Neural progenitor cell (in vitro differentiated cells): ENCODE data around the gene KPNA3. TPM values are rescaled to one million over a fixed set of nuclear protein-coding genes. Genes with fewer than 3 reads are reported as not detected.
"Not testable (repeated sequence)": the region's sequence is repeated elsewhere in the genome, so short reads cannot be mapped to it uniquely, and the experiment has no call there.

Experiments used
- DNase-seq: peaks from one replicate; pipeline ENCODE4 v3.0.0-alpha.2; 2016; ENCODE audit warnings: low spot score
- H2AFZ ChIP-seq: fragments of 200-600 bp; sonication (generic); replicated peaks from 2 replicates; pipeline ENCODE4 v1.6.1; 2016; ENCODE audit warnings: antibody characterized with exemption
- H3F3A ChIP-seq: fragments of 200-600 bp; sonication (generic); 2 replicates; pipeline ENCODE4 v1.6.1; 2016; ENCODE audit warnings: antibody characterized with exemption, low read depth
- H3K27ac ChIP-seq: fragments of 200-600 bp; sonication (generic); 2 replicates; pipeline ENCODE4 v1.5.1; 2016; ENCODE audit warnings: mild to moderate bottlenecking
- H3K27me3 ChIP-seq: fragments of 200-600 bp; sonication (generic); 2 replicates; pipeline ENCODE4 v1.6.1; 2016; ENCODE audit warnings: mild to moderate bottlenecking, moderate library complexity
- H3K36me3 ChIP-seq: fragments of 200-600 bp; sonication (generic); 2 replicates; pipeline ENCODE4 v1.5.1; 2016
- H3K4me1 ChIP-seq: fragments of 200-600 bp; sonication (generic); 2 replicates; pipeline ENCODE4 v1.6.1; 2016; ENCODE audit warnings: mixed run types
- H3K4me2 ChIP-seq: fragments of 200-600 bp; sonication (generic); 2 replicates; pipeline ENCODE4 v1.6.1; 2016
- H3K4me3 ChIP-seq: fragments of 200-600 bp; sonication (generic); 2 replicates; pipeline ENCODE4 v1.5.1; 2016
- H3K79me2 ChIP-seq: fragments of 200-600 bp; sonication (generic); 2 replicates; pipeline ENCODE4 v1.6.1; 2016; ENCODE audit warnings: low read depth
- H3K9ac ChIP-seq: fragments of 200-600 bp; sonication (generic); 2 replicates; pipeline ENCODE4 v1.6.1; 2016
- H3K9me3 ChIP-seq: fragments of 200-600 bp; sonication (generic); 2 replicates; pipeline ENCODE4 v1.5.1; 2016; ENCODE audit warnings: low read depth
- H4K20me1 ChIP-seq: fragments of 200-600 bp; sonication (generic); 2 replicates; pipeline ENCODE4 v1.6.1; 2016; ENCODE audit warnings: low read depth
- H3K27ac Mint-ChIP-seq: 3 replicates; pipeline ENCODE4 v1.8.0; 2021; ENCODE audit warnings: mixed read lengths
- H3K27me3 Mint-ChIP-seq: 2 replicates; pipeline ENCODE4 v1.8.0; 2022; ENCODE audit warnings: low read depth, mild to moderate bottlenecking, inconsistent platforms, moderate library complexity, mixed read lengths; ENCODE audit not compliant: insufficient read depth
- H3K36me3 Mint-ChIP-seq: 3 replicates; pipeline ENCODE4 v1.8.0; 2021; ENCODE audit warnings: mixed read lengths
- H3K4me1 Mint-ChIP-seq: 3 replicates; pipeline ENCODE4 v1.8.0; 2021; ENCODE audit warnings: mixed read lengths
- H3K4me3 Mint-ChIP-seq: 3 replicates; pipeline ENCODE4 v1.8.0; 2021; ENCODE audit warnings: mild to moderate bottlenecking, moderate library complexity, mixed read lengths
- H3K9me3 Mint-ChIP-seq: 3 replicates; pipeline ENCODE4 v1.8.0; 2020; ENCODE audit warnings: mixed read lengths
- EZH2 ChIP-seq: fragments of 200-600 bp; sonication (generic); IDR thresholded peaks from 2 replicates; pipeline ENCODE4 v1.6.1; 2017; ENCODE audit warnings: antibody characterized with exemption, mild to moderate bottlenecking, moderate library complexity
- EZH2phosphoT487 ChIP-seq: fragments of 200-600 bp; sonication (generic); IDR thresholded peaks from 2 replicates; pipeline ENCODE4 v1.6.1; 2017; ENCODE audit warnings: antibody characterized with exemption
- total RNA-seq: library from RNA; depleted of rRNA; stranded (reverse); fragments of >200 nt; gene quantifications from 2 replicates; pipeline ENCODE4 v1.2.3, GENCODE V29; 2015; ENCODE audit warnings: low replicate concordance
- TF ChIP-seq, protein P1 (sequence below): fragments of 200-600 bp; sonication (generic); IDR thresholded peaks from 2 replicates; pipeline ENCODE4 v1.5.1; 2017; ENCODE audit warnings: antibody characterized with exemption, mild to moderate bottlenecking

Gene KPNA3
- total RNA-seq, 1 donor from 2014 or later = 49.4 TPM

- H3K27ac ChIP-seq = no peak overlapping the region
Measured at GRCh38 chr13:49810567-49811526, 18.4 kb upstream of the KPNA3 start.

GRCh38 chr13:49807681-49808080, 15.2 kb upstream of the KPNA3 start:
- H3K4me1 ChIP-seq = no peaks in the 10 kb centered on the region
- no peaks in the 10 kb centered on the region for H3K79me2 ChIP-seq
- peaks cover 4% of the 10 kb centered on the region for H3F3A ChIP-seq
- Mint-ChIP-seq H3K9me3 (no peaks in the 10 kb centered on the region), H3K27me3 (no peaks in the 10 kb centered on the region), H3K4me3 (no peak overlapping the region), H3K27ac (no peak overlapping the region), H3K4me1 (peaks cover 8% of the 10 kb centered on the region), H3K36me3 (no peaks in the 10 kb centered on the region)
- no peak overlapping the region for H3K9ac ChIP-seq
- no peaks in the 10 kb centered on the region for H3K9me3 ChIP-seq
- H3K36me3 ChIP-seq = no peaks in the 10 kb centered on the region
- no peak overlapping the region for H2AFZ ChIP-seq
- DNase-seq = no peak
- TF ChIP-seq, protein P1, sequence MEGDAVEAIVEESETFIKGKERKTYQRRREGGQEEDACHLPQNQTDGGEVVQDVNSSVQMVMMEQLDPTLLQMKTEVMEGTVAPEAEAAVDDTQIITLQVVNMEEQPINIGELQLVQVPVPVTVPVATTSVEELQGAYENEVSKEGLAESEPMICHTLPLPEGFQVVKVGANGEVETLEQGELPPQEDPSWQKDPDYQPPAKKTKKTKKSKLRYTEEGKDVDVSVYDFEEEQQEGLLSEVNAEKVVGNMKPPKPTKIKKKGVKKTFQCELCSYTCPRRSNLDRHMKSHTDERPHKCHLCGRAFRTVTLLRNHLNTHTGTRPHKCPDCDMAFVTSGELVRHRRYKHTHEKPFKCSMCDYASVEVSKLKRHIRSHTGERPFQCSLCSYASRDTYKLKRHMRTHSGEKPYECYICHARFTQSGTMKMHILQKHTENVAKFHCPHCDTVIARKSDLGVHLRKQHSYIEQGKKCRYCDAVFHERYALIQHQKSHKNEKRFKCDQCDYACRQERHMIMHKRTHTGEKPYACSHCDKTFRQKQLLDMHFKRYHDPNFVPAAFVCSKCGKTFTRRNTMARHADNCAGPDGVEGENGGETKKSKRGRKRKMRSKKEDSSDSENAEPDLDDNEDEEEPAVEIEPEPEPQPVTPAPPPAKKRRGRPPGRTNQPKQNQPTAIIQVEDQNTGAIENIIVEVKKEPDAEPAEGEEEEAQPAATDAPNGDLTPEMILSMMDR = no peak
- TF ChIP-seq EZH2phosphoT487 (no peak), EZH2 (no peak)
- no peak overlapping the region for H3K27ac ChIP-seq
- H3K4me3 ChIP-seq = no peak overlapping the region
- no peaks in the 10 kb centered on the region for H4K20me1 ChIP-seq
- no peaks in the 10 kb centered on the region for H3K27me3 ChIP-seq
- no peak overlapping the region for H3K4me2 ChIP-seq

More at GRCh38 chr13:49810567-49811526, 18.4 kb upstream of the KPNA3 start:
- DNase-seq = no peak
- Mint-ChIP-seq H3K27me3 (no peaks in the 10 kb centered on the region), H3K36me3 (no peaks in the 10 kb centered on the region), H3K9me3 (no peaks in the 10 kb centered on the region), H3K27ac (no peak overlapping the region), H3K4me3 (no peak overlapping the region), H3K4me1 (peaks cover 18% of the 10 kb centered on the region)
- TF ChIP-seq EZH2phosphoT487 (no peak), EZH2 (no peak)
- TF ChIP-seq, protein P1 = no peak
- no peaks in the 10 kb centered on the region for H3K9me3 ChIP-seq
- no peak overlapping the region for H3K4me3 ChIP-seq
- H3K4me2 ChIP-seq = no peak overlapping the region
- H3K79me2 ChIP-seq = no peaks in the 10 kb centered on the region
- no peaks in the 10 kb centered on the region for H3K4me1 ChIP-seq
- H3K36me3 ChIP-seq = no peaks in the 10 kb centered on the region
- H2AFZ ChIP-seq = no peak overlapping the region
- H3K9ac ChIP-seq = no peak overlapping the region
- peaks cover under 1% of the 10 kb centered on the region for H3F3A ChIP-seq
- H3K27me3 ChIP-seq = no peaks in the 10 kb centered on the region
- no peaks in the 10 kb centered on the region for H4K20me1 ChIP-seq

GRCh38 chr13:49806126-49806536, 13.6 kb upstream of the KPNA3 start:
- Mint-ChIP-seq H3K9me3 (no peaks in the 10 kb centered on the region), H3K4me1 (peaks cover 5% of the 10 kb centered on the region), H3K27me3 (no peaks in the 10 kb centered on the region), H3K36me3 (no peaks in the 10 kb centered on the region), H3K27ac (no peak overlapping the region), H3K4me3 (no peak overlapping the region)
- Histone ChIP-seq H3K9ac (no peak overlapping the region), H3K27me3 (no peaks in the 10 kb centered on the region), H3K79me2 (no peaks in the 10 kb centered on the region), H4K20me1 (no peaks in the 10 kb centered on the region), H3F3A (peaks cover 4% of the 10 kb centered on the region), H3K36me3 (no peaks in the 10 kb centered on the region), H2AFZ (no peak overlapping the region), H3K9me3 (no peaks in the 10 kb centered on the region), H3K4me3 (no peak overlapping the region), H3K27ac (no peak overlapping the region), H3K4me1 (no peaks in the 10 kb centered on the region), H3K4me2 (no peak overlapping the region)
- no peak for DNase-seq
- TF ChIP-seq EZH2phosphoT487 (no peak), EZH2 (no peak)
- TF ChIP-seq, protein P1 = no peak

- not testable (repeated sequence) for H3K27ac Mint-ChIP-seq, H3K36me3 ChIP-seq, H3K36me3 Mint-ChIP-seq, H3F3A ChIP-seq, H3K4me1 ChIP-seq, H3K4me3 Mint-ChIP-seq, H3K79me2 ChIP-seq, H2AFZ ChIP-seq, DNase-seq, H4K20me1 ChIP-seq, H3K27me3 Mint-ChIP-seq, H3K27ac ChIP-seq, H3K9ac ChIP-seq, H3K9me3 Mint-ChIP-seq, H3K9me3 ChIP-seq, H3K27me3 ChIP-seq, H3K4me1 Mint-ChIP-seq, H3K4me2 ChIP-seq, H3K4me3 ChIP-seq
Measured at GRCh38 chr13:49803047-49803446, 10.6 kb upstream of the KPNA3 start.
